ENCODE data around the gene SLC25A25.

SLC25A25 gene

DNA sequence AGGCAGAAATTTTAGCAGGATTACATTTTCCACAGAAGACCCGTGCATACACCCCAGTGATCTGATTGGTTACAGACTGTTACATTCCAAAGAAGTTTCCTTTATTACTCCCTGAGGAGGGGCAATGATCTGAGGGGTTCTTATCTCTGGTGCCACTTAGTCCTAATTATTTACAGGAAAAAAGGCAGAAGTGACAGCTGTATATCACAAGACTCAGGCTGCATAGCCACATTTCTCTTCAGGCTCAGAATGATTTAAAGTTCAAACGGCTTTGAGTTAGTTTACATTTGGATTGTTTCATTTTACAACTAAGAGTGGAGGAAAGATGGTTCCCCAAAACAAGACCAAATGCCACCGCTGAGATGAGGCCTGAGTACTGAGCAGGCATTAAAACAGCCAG lies 18.2 kb upstream of the SLC25A25 start:
- FAIRE-seq (no peak), DNase-seq (ENCODE audit: insufficient read length, low spot score) (no peak)

DNA sequence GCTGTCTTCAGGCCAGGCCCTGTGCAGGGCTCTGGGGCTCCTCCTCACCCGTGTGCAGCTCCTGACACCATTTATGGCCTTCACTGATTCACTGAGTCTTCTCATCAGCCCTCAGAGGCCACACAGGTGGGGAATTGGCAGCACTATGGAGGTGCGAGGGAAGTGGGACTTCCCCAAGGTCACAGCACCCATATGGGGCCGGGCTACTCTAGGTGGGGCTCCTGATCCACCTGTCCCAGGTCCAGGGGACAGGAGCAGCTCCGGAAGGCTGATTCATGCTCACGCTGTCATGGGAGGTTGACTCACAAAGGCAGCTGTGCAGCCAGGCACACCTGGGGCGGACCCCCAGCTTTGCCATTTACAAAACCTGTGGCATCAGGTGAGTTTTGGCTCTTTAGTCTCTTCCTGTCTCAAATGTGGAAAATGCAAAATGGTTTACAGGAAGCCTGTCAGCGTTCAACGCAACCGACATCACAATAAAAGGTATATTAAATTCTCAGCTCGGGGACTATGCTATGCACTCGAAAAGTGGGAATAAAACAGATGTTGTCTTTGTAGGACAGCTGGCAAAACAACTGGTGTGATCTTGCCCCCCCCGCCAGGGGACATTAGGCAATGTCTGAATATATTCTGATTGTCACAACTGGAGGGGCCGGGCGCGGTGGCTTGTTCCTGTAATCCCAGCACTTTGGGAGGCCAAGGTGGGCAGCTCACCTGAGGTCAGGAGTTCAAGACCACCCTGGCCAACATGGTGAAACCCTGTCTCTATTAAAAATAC lies 15.9 kb upstream of the SLC25A25 start:
- DNase-seq (ENCODE audit: insufficient read length, low spot score) = no peak
- no peak for FAIRE-seq

DNA sequence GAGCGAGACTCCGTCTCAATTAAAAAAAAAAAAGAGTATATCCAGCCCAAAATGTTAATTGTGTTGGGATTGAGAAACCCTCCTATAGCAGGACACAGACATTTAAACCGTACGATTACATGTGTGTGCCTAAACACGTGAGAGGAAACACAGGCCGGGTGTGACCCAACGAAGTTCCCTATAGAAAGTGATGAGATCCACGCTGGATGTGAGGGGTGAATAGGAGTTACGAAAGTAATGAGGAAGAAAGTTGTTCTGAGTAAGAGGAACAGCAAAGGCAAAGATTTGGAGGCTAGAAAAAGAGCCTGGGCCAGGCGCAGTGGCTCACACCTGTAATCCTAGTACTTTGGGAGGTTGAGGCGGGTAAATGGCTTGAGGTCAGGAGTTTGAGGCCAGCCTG lies 14.5 kb upstream of the SLC25A25 start:
- DNase-seq (ENCODE audit: insufficient read length, low spot score) (no peak), FAIRE-seq (no peak)

DNA sequence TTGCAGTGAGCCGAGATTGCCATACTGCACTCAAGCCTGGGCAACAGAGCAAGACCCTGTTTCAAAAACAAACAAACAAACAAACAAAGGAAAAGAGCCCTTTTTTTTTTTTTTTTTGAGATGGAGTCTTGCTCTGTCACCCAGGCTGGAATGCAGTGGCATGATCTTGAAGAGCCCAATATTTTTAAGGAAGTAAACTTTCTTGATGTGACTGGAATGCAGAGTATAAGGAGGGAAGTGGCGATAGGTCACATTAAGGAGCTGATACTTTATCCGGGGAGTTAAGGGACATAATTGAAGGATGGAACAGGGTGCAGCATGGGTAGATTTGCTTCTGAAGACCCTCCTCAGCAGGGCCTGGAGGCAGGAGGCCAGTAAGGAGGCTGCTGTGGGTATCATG lies 13.9 kb upstream of the SLC25A25 start:
- FAIRE-seq (no peak), DNase-seq (ENCODE audit: insufficient read length, low spot score) (no peak)

- FAIRE-seq (no peak), DNase-seq (ENCODE audit: insufficient read length, low spot score) (no peak)
These were observed 12.5 kb upstream of the SLC25A25 start for GRCh38 chr9:128055344-128056040.

GRCh38 chr9:128056086-128056485 lies 11.9 kb upstream of the SLC25A25 start:
- DNase-seq (ENCODE audit: insufficient read length, low spot score) (no peak), FAIRE-seq (no peak)

DNA sequence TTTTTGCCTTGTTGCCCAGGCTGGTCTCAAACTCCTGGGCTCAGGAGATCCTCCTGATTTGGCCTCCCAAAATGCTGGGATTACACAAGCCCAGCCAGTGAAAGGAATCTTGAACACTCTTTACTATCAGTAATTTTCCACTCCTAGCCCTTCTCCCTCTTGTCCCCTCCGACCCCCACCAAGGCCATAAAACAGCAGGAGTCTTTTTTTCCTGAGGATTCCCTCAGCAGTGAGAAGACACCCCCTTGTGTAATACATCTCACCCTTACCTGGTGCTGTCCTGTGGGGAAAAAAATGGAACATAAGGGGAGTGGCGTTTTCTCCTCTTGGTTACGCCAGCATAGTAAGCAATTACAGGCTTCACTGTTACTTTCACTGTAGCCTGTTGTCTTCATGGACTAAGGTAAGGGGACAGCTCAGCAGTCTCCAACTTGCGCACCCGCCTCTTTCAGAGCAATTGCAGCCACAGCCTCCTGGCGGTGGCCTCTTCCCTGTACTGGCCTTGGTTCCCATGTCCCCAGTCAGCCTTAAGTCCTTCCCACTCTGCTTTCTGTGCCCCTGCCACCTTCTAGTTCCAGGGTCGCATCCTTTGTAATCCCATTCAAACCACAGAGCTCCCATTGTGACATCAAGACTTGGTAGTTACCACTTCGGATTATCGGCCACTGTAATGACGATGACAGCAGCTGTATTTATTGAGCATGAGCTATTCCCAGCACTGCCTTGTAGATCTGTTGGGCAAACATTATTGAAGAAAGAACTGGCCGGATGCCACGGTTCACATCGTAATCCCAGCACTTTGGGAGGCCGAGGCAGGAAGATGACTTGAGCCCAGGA lies 10.9 kb upstream of the SLC25A25 start:
- FAIRE-seq (no peak), DNase-seq (ENCODE audit: insufficient read length, low spot score) (no peak)

GRCh38 chr9:128057724-128058409 lies 10.2 kb upstream of the SLC25A25 start:
- FAIRE-seq = no peak

GRCh38 chr9:128059365-128059983 lies 8.6 kb upstream of the SLC25A25 start:
- FAIRE-seq (no peak), DNase-seq (ENCODE audit: insufficient read length, low spot score) (no peak)

More at GRCh38 chr9:128057724-128058409, 10.2 kb upstream of the SLC25A25 start:
- no peak for DNase-seq (ENCODE audit: insufficient read length, low spot score)

- no peak for FAIRE-seq
These were observed 6.6 kb upstream of the SLC25A25 start for GRCh38 chr9:128061275-128061960.

DNA sequence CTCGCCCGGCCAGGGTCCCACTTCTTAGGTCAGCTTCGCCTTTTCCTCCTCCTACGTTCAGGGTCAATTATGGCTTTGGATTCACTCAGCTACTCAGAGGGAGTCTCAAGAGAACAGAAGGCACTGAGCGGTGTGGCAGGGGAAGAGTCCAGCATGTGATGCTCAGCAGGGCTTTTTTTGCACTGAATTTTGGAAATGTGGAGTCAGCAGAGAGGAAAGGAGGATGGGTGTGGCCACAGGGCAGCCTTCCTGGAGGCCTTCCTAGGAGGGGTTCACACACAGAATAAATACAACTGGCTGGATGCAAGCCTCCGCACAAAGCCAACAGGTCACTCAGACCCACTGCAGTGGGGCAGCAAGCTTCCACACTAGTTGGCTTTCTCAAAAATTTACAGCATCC lies 5.8 kb upstream of the SLC25A25 start:
- FAIRE-seq = no peak

More at GRCh38 chr9:128061275-128061960, 6.6 kb upstream of the SLC25A25 start:
- DNase-seq (ENCODE audit: insufficient read length, low spot score) = no peak

GRCh38 chr9:128062846-128063831 lies 4.9 kb upstream of the SLC25A25 start:
- FAIRE-seq (no peak), DNase-seq (ENCODE audit: insufficient read length, low spot score) (no peak)

More for the DNA sequence above, 5.8 kb upstream of the SLC25A25 start:
- DNase-seq (ENCODE audit: insufficient read length, low spot score) = no peak

- DNase-seq (ENCODE audit: insufficient read length, low spot score) (no peak), FAIRE-seq (no peak)
These were observed 1.9 kb upstream of the SLC25A25 start for GRCh38 chr9:128065907-128066712.

GRCh38 chr9:128066713-128067644 lies 1.1 kb upstream of the SLC25A25 start, which contains the start of gene NAIF1:
Gene NAIF1, minus strand, starts transcription at chr9:128067320. Its CDS starts 219 bp downstream, at chr9:128067101.
- FAIRE-seq = peak; percentile 23

DNA sequence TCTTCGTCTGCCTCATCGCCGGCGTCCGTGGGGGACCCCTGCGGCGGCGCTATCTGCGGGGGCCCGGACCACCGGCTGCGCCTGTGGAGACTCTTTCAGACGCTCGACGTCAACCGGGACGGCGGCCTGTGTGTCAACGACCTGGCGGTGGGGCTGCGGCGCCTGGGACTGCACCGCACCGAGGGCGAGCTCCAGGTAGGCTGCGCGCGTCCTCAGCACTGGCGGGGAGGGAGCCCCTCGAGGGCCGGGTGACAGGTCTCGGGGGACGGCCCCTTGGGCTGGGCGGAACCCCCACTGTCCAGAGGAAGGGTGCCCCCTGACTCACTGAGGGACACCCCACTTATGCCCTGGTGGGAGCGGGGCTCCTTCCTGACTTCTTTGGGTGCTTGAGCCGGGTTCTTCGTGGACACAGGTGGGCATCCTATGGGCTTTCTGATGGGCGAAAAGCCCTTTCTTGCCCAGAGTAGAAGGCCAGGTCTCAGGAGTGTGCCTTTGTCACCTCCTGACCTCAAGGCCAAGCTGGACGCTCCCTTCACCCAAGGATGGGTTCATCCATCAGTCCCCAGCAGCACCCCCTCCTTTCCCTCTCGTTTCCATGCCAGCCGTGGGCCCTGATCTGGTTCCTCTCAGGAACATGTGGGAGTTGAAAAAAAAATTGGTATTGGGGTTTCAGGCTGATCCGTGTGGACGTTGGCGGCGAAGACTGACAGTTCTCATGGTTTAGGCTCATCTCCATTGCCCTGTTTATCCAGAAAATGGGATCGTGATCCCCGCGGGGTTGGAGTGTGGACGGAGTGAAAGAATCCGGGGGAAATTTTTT lies 564 bp downstream of the SLC25A25 start:
- FAIRE-seq (no peak), DNase-seq (ENCODE audit: insufficient read length, low spot score) (no peak)

More at GRCh38 chr9:128066713-128067644, 1.1 kb upstream of the SLC25A25 start, which contains the start of gene NAIF1:
- peak; percentile 95 for DNase-seq (ENCODE audit: insufficient read length, low spot score)
